ENCODE measurements around the gene MAP3K7CL. TPM values are rescaled to one million over a fixed set of nuclear protein-coding genes. Genes with fewer than 3 reads are reported as not detected.

Gene MAP3K7CL
- total RNA-seq, 2 donors from 2014 or later = 1.3 TPM; not detected in 1

DNA sequence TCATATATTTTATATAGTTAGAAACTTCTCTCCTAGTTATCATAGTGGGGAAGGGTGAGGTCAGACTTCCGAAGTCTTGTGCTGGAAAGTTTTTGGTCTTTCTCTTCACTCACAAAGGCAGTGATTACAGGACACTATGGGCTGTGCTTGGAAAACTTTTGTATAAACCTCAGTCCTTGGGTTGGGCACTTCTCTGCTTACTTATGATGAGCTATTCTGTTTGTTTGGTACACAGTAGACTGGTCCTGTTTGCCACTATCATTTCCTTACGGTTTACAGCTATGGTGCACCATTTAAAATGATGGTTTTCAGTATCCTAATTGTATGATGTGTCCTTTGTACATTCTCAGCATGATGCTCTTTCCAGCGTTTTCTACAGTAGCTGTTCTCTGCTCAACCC, 75.5 kb downstream of the MAP3K7CL start:
- H3K27me3 ChIP-seq (ENCODE audit: control insufficient read depth, insufficient read depth, low read length, poor library complexity, severe bottlenecking) = no peaks in the 10 kb centered on the region
- Mint-ChIP-seq H3K36me3 (ENCODE audit: low read depth) (peaks cover 4% of the 10 kb centered on the region), H3K27ac (no peak overlapping the region), H3K4me1 (no peaks in the 10 kb centered on the region), H3K4me3 (no peak overlapping the region), H3K9me3 (peaks cover 13% of the 10 kb centered on the region), H3K27me3 (ENCODE audit: insufficient read depth) (no peaks in the 10 kb centered on the region)
- H3K9me3 ChIP-seq (ENCODE audit: control insufficient read depth, low read length) = peaks cover 7% of the 10 kb centered on the region
- no peaks in the 10 kb centered on the region for H3K4me1 ChIP-seq (ENCODE audit: control insufficient read depth, insufficient read depth, low read length)
- no peak overlapping the region for H3K9ac ChIP-seq (ENCODE audit: extremely low read depth, low read length, poor library complexity, severe bottlenecking)
- TF ChIP-seq, protein P1, sequence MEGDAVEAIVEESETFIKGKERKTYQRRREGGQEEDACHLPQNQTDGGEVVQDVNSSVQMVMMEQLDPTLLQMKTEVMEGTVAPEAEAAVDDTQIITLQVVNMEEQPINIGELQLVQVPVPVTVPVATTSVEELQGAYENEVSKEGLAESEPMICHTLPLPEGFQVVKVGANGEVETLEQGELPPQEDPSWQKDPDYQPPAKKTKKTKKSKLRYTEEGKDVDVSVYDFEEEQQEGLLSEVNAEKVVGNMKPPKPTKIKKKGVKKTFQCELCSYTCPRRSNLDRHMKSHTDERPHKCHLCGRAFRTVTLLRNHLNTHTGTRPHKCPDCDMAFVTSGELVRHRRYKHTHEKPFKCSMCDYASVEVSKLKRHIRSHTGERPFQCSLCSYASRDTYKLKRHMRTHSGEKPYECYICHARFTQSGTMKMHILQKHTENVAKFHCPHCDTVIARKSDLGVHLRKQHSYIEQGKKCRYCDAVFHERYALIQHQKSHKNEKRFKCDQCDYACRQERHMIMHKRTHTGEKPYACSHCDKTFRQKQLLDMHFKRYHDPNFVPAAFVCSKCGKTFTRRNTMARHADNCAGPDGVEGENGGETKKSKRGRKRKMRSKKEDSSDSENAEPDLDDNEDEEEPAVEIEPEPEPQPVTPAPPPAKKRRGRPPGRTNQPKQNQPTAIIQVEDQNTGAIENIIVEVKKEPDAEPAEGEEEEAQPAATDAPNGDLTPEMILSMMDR (conservative IDR thresholded peaks at IDR 0.05) = no peak
- no peak for DNase-seq
- 96% methylated on average over 2 to 3 of the region's 3 CpGs for WGBS, 2 experiments (ENCODE audit: insufficient coverage in 1 of 2, insufficient read length in 1 of 2)
- no peaks in the 10 kb centered on the region for H3K36me3 ChIP-seq (ENCODE audit: control insufficient read depth, insufficient read depth, low read length)
- H3K27ac ChIP-seq (ENCODE audit: low read depth, low read length) = no peak overlapping the region
- no peak overlapping the region for H3K4me3 ChIP-seq (ENCODE audit: low read length)

DNA sequence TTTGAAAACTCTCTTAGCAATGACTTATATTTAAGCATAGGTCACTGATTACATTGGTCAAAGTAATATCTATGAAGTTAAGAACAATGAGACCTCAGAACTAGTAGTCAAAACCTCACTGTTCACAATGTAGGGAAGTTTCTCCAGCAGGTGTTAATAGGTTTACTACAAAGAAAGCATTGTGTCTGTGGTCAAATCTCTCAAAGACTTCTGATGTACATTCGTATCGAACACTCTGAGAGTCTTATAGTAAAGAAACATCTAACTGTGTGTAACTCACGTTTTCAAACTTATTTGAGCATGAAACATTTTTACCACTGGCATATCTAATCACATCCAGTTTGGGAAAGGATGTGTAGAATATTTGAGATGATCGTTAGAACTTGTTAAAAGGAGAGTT, 76.0 kb downstream of the MAP3K7CL start:
- Histone ChIP-seq H3K4me1 (ENCODE audit: control insufficient read depth, insufficient read depth, low read length) (no peaks in the 10 kb centered on the region), H3K9me3 (ENCODE audit: control insufficient read depth, low read length) (peaks cover 2% of the 10 kb centered on the region), H3K27me3 (ENCODE audit: control insufficient read depth, insufficient read depth, low read length, poor library complexity, severe bottlenecking) (no peaks in the 10 kb centered on the region), H3K9ac (ENCODE audit: extremely low read depth, low read length, poor library complexity, severe bottlenecking) (no peak overlapping the region), H3K36me3 (ENCODE audit: control insufficient read depth, insufficient read depth, low read length) (no peaks in the 10 kb centered on the region), H3K4me3 (ENCODE audit: low read length) (no peak overlapping the region), H3K27ac (ENCODE audit: low read depth, low read length) (no peak overlapping the region)
- no peak for DNase-seq
- no peaks in the 10 kb centered on the region for H3K27me3 Mint-ChIP-seq (ENCODE audit: insufficient read depth)
- peaks cover 9% of the 10 kb centered on the region for H3K9me3 Mint-ChIP-seq
- 80 to 85% methylated on average over 3 to 4 of the region's 4 CpGs for WGBS, 2 experiments (ENCODE audit: insufficient coverage in 1 of 2, insufficient read length in 1 of 2)
- no peaks in the 10 kb centered on the region for H3K4me1 Mint-ChIP-seq
- H3K4me3 Mint-ChIP-seq = no peak overlapping the region
- TF ChIP-seq, protein P1 (conservative IDR thresholded peaks at IDR 0.05) = no peak
- H3K36me3 Mint-ChIP-seq (ENCODE audit: low read depth) = no peaks in the 10 kb centered on the region
- H3K27ac Mint-ChIP-seq = no peak overlapping the region

DNA sequence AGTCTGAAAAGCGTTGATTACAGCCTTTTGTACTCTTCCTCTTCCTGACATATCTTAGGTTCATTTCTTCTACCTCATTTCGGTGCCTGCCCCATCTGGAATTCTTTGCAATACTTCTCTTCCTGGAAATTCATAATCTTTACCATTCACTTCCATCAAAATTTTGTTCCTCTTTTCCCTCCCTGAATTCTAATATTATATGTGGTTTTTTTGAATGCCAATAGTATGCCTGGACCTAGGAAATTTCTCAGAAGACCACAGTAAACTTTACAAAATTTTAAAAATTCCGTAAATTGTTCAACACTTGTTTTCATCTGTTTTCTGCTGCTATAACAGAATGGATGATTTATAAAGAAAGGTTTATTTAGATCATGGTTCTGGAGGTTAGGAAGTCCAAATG, 76.8 kb downstream of the MAP3K7CL start:
- Mint-ChIP-seq H3K4me1 (no peaks in the 10 kb centered on the region), H3K9me3 (peaks cover 1% of the 10 kb centered on the region), H3K36me3 (ENCODE audit: low read depth) (no peaks in the 10 kb centered on the region), H3K27me3 (ENCODE audit: insufficient read depth) (no peaks in the 10 kb centered on the region), H3K4me3 (no peak overlapping the region), H3K27ac (no peak overlapping the region)
- no peaks in the 10 kb centered on the region for H3K9me3 ChIP-seq (ENCODE audit: control insufficient read depth, low read length)
- TF ChIP-seq, protein P1 (conservative IDR thresholded peaks at IDR 0.05) = no peak
- no peak overlapping the region for H3K4me3 ChIP-seq (ENCODE audit: low read length)
- H3K4me1 ChIP-seq (ENCODE audit: control insufficient read depth, insufficient read depth, low read length) = no peaks in the 10 kb centered on the region
- DNase-seq = no peak
- no peak overlapping the region for H3K27ac ChIP-seq (ENCODE audit: low read depth, low read length)
- H3K9ac ChIP-seq (ENCODE audit: extremely low read depth, low read length, poor library complexity, severe bottlenecking) = no peak overlapping the region
- WGBS, 2 experiments (ENCODE audit: insufficient coverage in 1 of 2, insufficient read length in 1 of 2) = 94 to 97% methylated on average over 2 to 3 of the region's 3 CpGs
- H3K36me3 ChIP-seq (ENCODE audit: control insufficient read depth, insufficient read depth, low read length) = no peaks in the 10 kb centered on the region
- H3K27me3 ChIP-seq (ENCODE audit: control insufficient read depth, insufficient read depth, low read length, poor library complexity, severe bottlenecking) = no peaks in the 10 kb centered on the region

Data from endodermal cell (in vitro differentiated cells).